ENCODE data around the gene EPAS1.

Gene EPAS1

DNA sequence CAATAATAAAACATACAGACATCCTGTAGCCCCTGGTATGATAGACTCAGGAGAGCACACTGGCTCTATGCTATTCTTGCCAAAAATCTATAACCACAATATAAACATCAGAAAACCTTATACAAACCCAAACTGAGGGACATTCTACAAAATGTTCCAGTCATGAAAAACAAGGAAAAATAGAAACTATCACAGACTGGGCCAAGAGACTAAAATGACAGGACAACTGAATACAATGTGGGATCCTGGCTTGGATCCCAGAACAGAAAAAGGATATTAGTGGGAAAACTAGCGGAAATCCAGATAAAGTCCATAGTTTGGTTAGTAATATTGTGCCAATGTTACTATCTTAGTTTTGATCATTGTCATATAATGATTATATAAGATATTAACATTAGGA, 29.6 kb upstream of the EPAS1 start:
- Mint-ChIP-seq H3K27ac (no peak overlapping the region), H3K4me1 (peaks cover 28% of the 10 kb centered on the region), H3K4me3 (no peak overlapping the region), H3K36me3 (no peaks in the 10 kb centered on the region), H3K9me3 (no peaks in the 10 kb centered on the region)
- no peak for ATAC-seq
- DNase-seq (ENCODE audit: low spot score in 2 of 2), result no peak

- DNase-seq (ENCODE audit: low spot score in 2 of 2) (peak in 1 of 2 donors; percentile 35), ATAC-seq (no peak)
- H3K9me3 Mint-ChIP-seq, result no peaks in the 10 kb centered on the region
- peaks cover 28% of the 10 kb centered on the region for H3K4me1 Mint-ChIP-seq
- no peaks in the 10 kb centered on the region for H3K36me3 Mint-ChIP-seq
- H3K4me3 Mint-ChIP-seq, result no peak overlapping the region
- H3K27ac Mint-ChIP-seq, result no peak overlapping the region
Measured at GRCh38 chr2:46268196-46268595, 29.0 kb upstream of the EPAS1 start.

DNA sequence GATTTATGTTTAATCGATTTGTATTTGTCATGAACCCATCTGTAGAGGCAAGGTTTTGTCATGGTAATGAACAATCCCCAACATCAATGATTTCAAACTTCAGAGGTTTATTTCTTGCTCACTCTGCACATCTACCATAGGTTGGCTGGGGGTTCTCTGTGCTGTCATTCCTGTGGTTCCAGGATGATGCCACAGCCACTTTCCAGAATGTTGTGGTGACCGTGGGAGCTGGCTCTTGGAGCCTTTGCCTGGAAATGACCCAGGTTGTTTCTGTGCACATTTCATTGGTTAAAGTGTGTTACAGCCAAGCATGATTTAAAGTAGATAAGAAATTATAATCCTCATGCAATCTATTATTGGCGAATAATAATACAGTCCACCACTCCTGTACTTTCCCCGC, 28.2 kb upstream of the EPAS1 start:
- ATAC-seq (no peak), DNase-seq (ENCODE audit: low spot score in 2 of 2) (peak in 1 of 2 donors; percentile 29)
- H3K27ac Mint-ChIP-seq, result no peak overlapping the region

DNA sequence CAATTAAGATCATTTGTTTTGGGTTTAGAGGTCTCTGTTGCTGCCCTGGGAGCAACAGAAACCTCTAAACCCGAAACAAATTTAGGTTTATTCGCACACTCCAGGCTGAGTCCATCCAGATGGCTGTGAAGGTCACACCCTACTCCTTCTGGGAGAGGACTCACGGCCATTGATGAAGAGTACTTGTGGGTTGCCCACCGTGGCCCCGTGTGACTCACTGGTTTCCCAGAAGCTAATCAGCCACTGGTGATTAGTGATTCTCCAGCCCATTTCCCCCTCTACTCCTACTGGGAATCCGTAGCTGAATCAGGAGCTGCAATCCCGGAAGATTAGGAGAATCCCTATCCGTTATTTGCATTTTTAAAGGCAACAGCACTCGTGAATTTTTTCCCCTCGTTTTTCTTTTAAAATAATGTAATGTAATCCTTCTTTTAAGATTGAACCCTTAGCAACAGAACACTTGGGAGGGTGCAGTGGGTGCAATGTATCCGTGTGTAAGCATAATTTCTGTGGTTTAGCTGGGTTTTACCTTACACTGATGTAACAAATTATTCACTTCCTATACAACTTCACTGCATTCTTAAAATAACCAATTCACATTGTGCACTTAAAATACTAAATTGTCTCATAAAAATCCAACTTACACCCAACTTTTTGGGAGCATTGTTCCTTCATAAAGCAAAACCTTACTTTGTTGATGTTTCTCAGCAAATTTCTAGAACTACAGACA, 27.5 kb upstream of the EPAS1 start:
- DNase-seq (ENCODE audit: low spot score in 2 of 2) (peak in 1 of 2 donors; percentile 47), ATAC-seq (peak; percentile 84)
- Mint-ChIP-seq H3K27ac (peak overlapping the region; percentile 23), H3K9me3 (no peaks in the 10 kb centered on the region), H3K4me3 (no peak overlapping the region), H3K4me1 (peaks cover 28% of the 10 kb centered on the region), H3K36me3 (no peaks in the 10 kb centered on the region)

More for the DNA sequence above, 28.2 kb upstream of the EPAS1 start:
- no peaks in the 10 kb centered on the region for H3K36me3 Mint-ChIP-seq
- H3K4me1 Mint-ChIP-seq, result peaks cover 28% of the 10 kb centered on the region
- no peak overlapping the region for H3K4me3 Mint-ChIP-seq
- no peaks in the 10 kb centered on the region for H3K9me3 Mint-ChIP-seq

- H3K36me3 Mint-ChIP-seq, result no peaks in the 10 kb centered on the region
- DNase-seq (ENCODE audit: low spot score in 2 of 2) (peak in 1 of 2 donors; percentile 48), ATAC-seq (peak; percentile 80)
- H3K4me3 Mint-ChIP-seq, result no peak overlapping the region
- H3K27ac Mint-ChIP-seq, result peak overlapping the region; percentile 23
- H3K9me3 Mint-ChIP-seq, result no peaks in the 10 kb centered on the region
- H3K4me1 Mint-ChIP-seq, result peaks cover 28% of the 10 kb centered on the region
Measured at GRCh38 chr2:46270384-46270783, 26.8 kb upstream of the EPAS1 start.

- ATAC-seq, result no peak
- Mint-ChIP-seq H3K9me3 (no peaks in the 10 kb centered on the region), H3K36me3 (no peaks in the 10 kb centered on the region), H3K4me1 (peaks cover 24% of the 10 kb centered on the region), H3K27ac (no peak overlapping the region), H3K4me3 (no peak overlapping the region)
- peak in 1 of 2 donors; percentile 41 for DNase-seq (ENCODE audit: low spot score in 2 of 2)
Measured at GRCh38 chr2:46273225-46273863, 23.9 kb upstream of the EPAS1 start.

DNA sequence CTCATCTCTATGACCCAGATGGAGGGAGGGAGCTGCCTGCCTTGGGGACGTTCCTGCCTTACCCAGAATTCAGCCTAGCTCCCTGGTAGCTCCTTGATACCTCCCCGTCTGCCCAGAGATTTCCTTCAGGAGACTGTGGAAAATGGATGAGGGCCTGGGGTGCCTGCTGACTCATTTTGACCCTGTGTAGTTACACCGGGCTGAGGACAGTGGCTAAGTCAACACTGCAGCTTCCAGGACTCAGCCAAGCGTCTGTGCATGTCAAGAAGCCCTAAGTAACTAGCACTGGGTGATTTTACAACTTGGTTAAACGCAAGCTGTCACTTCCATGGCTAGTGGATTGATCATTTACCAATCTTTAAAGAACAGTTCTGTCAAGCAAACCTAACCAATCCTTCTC, 23.3 kb upstream of the EPAS1 start:
- ATAC-seq (no peak), DNase-seq (ENCODE audit: low spot score in 2 of 2) (no peak)
- H3K36me3 Mint-ChIP-seq, result no peaks in the 10 kb centered on the region
- peaks cover 23% of the 10 kb centered on the region for H3K4me1 Mint-ChIP-seq
- no peak overlapping the region for H3K4me3 Mint-ChIP-seq
- H3K9me3 Mint-ChIP-seq, result no peaks in the 10 kb centered on the region
- H3K27ac Mint-ChIP-seq, result no peak overlapping the region

DNA sequence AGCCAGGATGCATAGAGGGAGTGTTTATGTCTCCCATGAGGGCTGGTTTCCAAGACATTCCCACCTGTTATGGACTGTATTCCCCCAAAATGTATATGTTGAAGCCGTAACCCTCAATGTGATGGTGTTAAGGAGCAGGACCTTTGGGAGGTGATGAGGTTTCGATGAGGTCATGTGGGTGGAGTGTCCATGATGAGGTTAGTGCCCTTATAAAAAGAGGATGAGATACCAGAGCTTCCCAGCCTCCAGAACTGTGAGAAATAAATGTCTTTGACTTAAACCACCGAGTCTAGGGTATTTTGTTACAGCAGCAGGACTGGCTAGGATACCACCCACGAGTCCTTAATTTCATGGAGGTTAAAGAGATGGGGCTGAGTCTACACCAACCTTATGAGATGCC, 22.6 kb upstream of the EPAS1 start:
- H3K9me3 Mint-ChIP-seq, result no peaks in the 10 kb centered on the region
- H3K27ac Mint-ChIP-seq, result no peak overlapping the region
- DNase-seq (ENCODE audit: low spot score in 2 of 2) (no peak), ATAC-seq (no peak)
- H3K4me1 Mint-ChIP-seq, result peaks cover 21% of the 10 kb centered on the region
- no peaks in the 10 kb centered on the region for H3K36me3 Mint-ChIP-seq
- no peak overlapping the region for H3K4me3 Mint-ChIP-seq

- Mint-ChIP-seq H3K27ac (no peak overlapping the region), H3K4me1 (peaks cover 7% of the 10 kb centered on the region), H3K4me3 (no peak overlapping the region), H3K36me3 (no peaks in the 10 kb centered on the region), H3K9me3 (no peaks in the 10 kb centered on the region)
- ATAC-seq (no peak), DNase-seq (ENCODE audit: low spot score in 2 of 2) (no peak)
Measured at GRCh38 chr2:46275995-46276394, 21.2 kb upstream of the EPAS1 start.

DNA sequence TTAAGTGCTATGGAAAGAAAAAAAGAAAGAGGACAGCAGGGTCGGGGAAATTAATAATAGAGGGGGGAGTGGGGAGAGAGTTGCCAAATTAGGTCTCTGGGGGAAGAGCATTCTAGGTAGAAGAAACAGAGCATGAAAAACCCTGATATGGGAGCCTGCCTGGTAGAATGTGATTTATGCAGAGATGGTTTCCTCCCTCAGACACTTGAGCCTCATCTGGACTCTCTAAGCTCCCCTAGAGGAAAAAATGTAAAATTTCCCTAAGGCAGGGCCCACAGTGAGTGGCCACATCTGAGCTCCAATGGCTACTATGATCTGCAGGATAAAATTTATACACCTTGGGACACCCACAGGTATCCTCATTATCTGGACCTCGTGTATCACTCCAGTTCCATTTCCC, 20.6 kb upstream of the EPAS1 start:
- Mint-ChIP-seq H3K27ac (no peak overlapping the region), H3K36me3 (no peaks in the 10 kb centered on the region), H3K4me1 (peaks cover 6% of the 10 kb centered on the region), H3K9me3 (no peaks in the 10 kb centered on the region), H3K4me3 (no peak overlapping the region)
- ATAC-seq (no peak), DNase-seq (ENCODE audit: low spot score in 2 of 2) (no peak)

DNA sequence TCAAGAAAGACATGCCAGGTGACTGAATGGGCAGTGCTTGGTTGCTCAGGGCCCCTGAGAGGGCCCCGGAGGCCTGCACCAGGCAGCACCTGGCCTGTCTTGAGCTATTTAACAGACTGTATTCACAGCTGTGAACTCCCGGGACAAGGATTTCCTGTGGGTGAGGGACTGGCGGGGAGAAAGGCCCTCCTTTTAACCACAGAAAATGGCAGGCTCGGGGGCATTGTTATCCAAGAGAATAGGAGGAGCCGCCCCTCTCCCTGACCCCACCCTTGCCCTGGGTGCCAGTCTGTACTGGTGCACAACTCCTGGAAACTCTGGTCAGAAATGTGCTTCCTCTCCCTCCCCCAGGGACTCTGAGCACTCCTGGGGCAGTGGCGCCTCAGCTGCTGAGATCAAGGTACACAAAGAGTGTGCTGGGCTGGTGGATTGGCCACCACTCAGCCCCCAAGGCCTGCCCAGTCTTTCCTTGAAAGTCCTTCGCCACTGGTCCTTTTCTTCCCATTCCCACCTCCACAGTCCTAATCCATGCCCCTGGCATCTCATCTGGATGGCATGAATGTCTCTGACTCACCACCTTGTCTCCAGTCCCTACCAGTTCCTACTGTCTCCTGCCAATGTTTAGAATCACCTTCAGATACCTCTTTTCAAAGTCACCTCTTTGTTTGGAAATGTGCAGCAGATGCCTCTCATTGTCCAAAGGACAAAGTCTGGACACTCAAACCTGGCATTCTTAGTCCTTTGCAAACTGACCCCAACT, 19.6 kb upstream of the EPAS1 start:
- Mint-ChIP-seq H3K27ac (no peak overlapping the region), H3K4me1 (peaks cover 6% of the 10 kb centered on the region), H3K4me3 (no peak overlapping the region), H3K9me3 (no peaks in the 10 kb centered on the region), H3K36me3 (no peaks in the 10 kb centered on the region)
- DNase-seq (ENCODE audit: low spot score in 2 of 2) (no peak), ATAC-seq (no peak)

- no peak for DNase-seq (ENCODE audit: low spot score in 2 of 2)
- Mint-ChIP-seq H3K4me3 (no peak overlapping the region), H3K27ac (no peak overlapping the region), H3K4me1 (peaks cover 6% of the 10 kb centered on the region), H3K36me3 (no peaks in the 10 kb centered on the region), H3K9me3 (no peaks in the 10 kb centered on the region)
- ATAC-seq, result no peak
Measured at GRCh38 chr2:46278952-46279351, 18.3 kb upstream of the EPAS1 start.

DNA sequence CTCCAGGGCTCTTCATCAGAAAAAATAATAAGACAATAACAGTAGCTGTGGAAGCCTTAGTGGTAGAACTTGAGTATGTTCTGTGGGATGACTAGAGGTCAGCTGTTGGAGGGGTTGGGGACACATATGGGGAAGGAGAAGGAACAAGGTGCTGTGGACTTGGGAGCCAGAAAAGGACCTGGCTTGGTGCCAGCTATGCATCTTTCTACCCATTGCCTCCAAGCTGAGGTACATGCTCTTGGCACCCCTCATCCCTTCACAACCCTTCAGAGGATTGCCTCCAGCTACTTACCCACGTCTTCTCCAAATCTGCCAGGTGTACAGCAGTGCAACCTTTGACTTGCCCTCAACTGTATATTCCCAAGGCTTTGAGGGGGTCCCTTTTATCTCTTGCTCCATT, 15.3 kb upstream of the EPAS1 start:
- Mint-ChIP-seq H3K36me3 (no peaks in the 10 kb centered on the region), H3K4me3 (no peak overlapping the region), H3K27ac (no peak overlapping the region), H3K4me1 (peaks cover 6% of the 10 kb centered on the region), H3K9me3 (no peaks in the 10 kb centered on the region)
- DNase-seq (ENCODE audit: low spot score in 2 of 2), result peak in 1 of 2 donors; percentile 26
- no peak for ATAC-seq

DNA sequence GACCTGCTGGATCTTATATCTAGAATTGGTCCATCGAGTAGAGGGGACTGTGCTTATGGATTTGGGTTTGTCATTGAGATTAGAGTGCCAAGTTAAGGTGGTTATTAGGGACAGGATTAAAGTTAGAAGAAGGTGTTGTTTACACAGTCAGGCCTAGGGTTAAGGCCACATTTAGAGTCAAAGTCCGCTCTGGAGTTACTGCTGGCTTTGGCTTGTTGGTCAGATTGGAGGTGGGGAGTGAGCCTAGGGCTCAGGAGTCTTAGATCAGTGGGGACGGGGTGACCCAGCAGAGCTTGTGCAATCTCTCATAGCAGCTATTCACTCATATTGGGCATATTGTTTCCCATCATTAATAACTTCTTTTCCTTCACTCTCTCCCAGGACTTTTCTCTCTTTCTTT, 13.5 kb upstream of the EPAS1 start:
- ATAC-seq (no peak), DNase-seq (ENCODE audit: low spot score in 2 of 2) (no peak)
- no peaks in the 10 kb centered on the region for H3K36me3 Mint-ChIP-seq
- H3K9me3 Mint-ChIP-seq, result no peaks in the 10 kb centered on the region
- no peak overlapping the region for H3K27ac Mint-ChIP-seq
- no peaks in the 10 kb centered on the region for H3K4me1 Mint-ChIP-seq
- H3K4me3 Mint-ChIP-seq, result no peak overlapping the region

DNA sequence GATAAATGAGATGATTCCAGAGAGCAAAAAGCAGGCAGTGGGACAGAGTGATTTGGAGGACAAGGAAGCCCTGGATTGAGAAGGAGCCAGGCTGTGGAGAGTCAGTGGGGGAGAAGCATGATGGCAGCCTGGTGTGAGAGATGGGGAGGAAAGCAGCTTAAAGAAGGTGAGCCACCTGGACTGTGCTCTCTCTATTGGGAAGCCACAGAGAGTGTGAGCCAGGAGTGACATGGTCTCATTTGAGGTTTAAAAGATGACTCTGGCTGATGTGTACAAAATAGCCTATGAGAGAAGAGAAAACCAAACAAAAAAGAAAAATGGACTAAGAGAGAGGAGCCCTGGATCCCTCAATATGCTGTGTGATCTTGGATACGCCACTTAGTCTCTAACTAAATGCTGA, 12.9 kb upstream of the EPAS1 start:
- no peaks in the 10 kb centered on the region for H3K9me3 Mint-ChIP-seq
- no peak overlapping the region for H3K27ac Mint-ChIP-seq
- ATAC-seq, result peak; percentile 54
- no peaks in the 10 kb centered on the region for H3K4me1 Mint-ChIP-seq
- no peak for DNase-seq (ENCODE audit: low spot score in 2 of 2)
- no peaks in the 10 kb centered on the region for H3K36me3 Mint-ChIP-seq
- H3K4me3 Mint-ChIP-seq, result no peak overlapping the region

- Mint-ChIP-seq H3K4me1 (no peaks in the 10 kb centered on the region), H3K36me3 (no peaks in the 10 kb centered on the region), H3K4me3 (no peak overlapping the region), H3K27ac (no peak overlapping the region), H3K9me3 (no peaks in the 10 kb centered on the region)
- ATAC-seq (no peak), DNase-seq (ENCODE audit: low spot score in 2 of 2) (no peak)
Measured at GRCh38 chr2:46284796-46285195, 12.4 kb upstream of the EPAS1 start.
